Esophagus (tissue), 2 donors: ENCODE data around the gene CNTNAP3. TPM values are rescaled to one million over a fixed set of nuclear protein-coding genes. Genes with fewer than 3 reads are reported as not detected.
"Not testable (repeated sequence)": the region's sequence is repeated elsewhere in the genome, so short reads cannot be mapped to it uniquely, and the experiment has no call there.

Experiments used
- H3K27ac ChIP-seq, 2 donors: one replicate each; pipeline ENCODE4 v1.5.1; 2013; ENCODE audit warnings: low read depth in 2 of 2, mild to moderate bottlenecking in 2 of 2, inconsistent platforms in 1 of 2, low read length in 1 of 2, moderate library complexity in 1 of 2
- H3K27me3 ChIP-seq, 2 donors: one replicate each; pipeline ENCODE4 v1.6.1; 2013; ENCODE audit warnings: low read length in 2 of 2, control low read depth in 1 of 2, mild to moderate bottlenecking in 1 of 2; ENCODE audit not compliant: insufficient read depth in 2 of 2, control insufficient read depth in 1 of 2
- H3K36me3 ChIP-seq, 2 donors: one replicate each; pipeline ENCODE4 v1.6.1; 2013; ENCODE audit warnings: low read length in 1 of 2; ENCODE audit not compliant: control insufficient read depth in 2 of 2, insufficient read depth in 2 of 2
- H3K4me1 ChIP-seq, 2 donors: one replicate each; pipeline ENCODE4 v1.6.1; 2013; ENCODE audit warnings: low read length in 1 of 2; ENCODE audit not compliant: control insufficient read depth in 2 of 2, insufficient read depth in 2 of 2
- H3K4me3 ChIP-seq, 2 donors: one replicate each; pipeline ENCODE4 v1.5.1; 2013; ENCODE audit warnings: low read length in 2 of 2, mild to moderate bottlenecking in 2 of 2, low read depth in 1 of 2, moderate library complexity in 1 of 2
- H3K9me3 ChIP-seq, 2 donors: one replicate each; pipeline ENCODE4 v1.6.1; 2013; ENCODE audit warnings: mild to moderate bottlenecking in 2 of 2, low read depth in 1 of 2, low read length in 1 of 2, moderate library complexity in 1 of 2; ENCODE audit not compliant: control insufficient read depth in 2 of 2, insufficient read depth in 1 of 2
- WGBS, 2 donors: extraction: QIAGEN DNeasy Blood & Tissue Kit; methylation state at CpG; one replicate each; pipeline ENCODE4 v1.1.7; 2013; 5-methylcytosine and 5-hydroxymethylcytosine counted together
- polyA plus RNA-seq, 2 donors: library from polyadenylated mRNA; stranded (reverse); fragments of 200-250 nt; gene quantifications; one replicate each; pipeline ENCODE4 v1.2.3, GENCODE V29; 2013
- donor health status: healthy with polysubstance abuse.
- donor health status: Bipolar disorder and iron deficiency.

CNTNAP3 gene
- 1 to 10 TPM; 4.5 to 5.2 TPM for polyA plus RNA-seq

- Histone ChIP-seq H3K4me3 (peak within 1 kb of the TSS in 1 of 2 donors; percentile 19), H3K27ac (peak within 1 kb of the TSS in 1 of 2 donors; percentile 22)
- not testable (repeated sequence) for H3K9me3 ChIP-seq, H3K4me1 ChIP-seq, H3K27me3 ChIP-seq, H3K36me3 ChIP-seq
- no CpG with 5 or more reads among the region's 42 CpGs for WGBS, 2 donors
Observed at GRCh38 chr9:39287980-39288379, at the start of gene CNTNAP3. CNTNAP3 (minus strand) TSS chr9:39288167; CDS start chr9:39288064, 103 bp downstream.

GRCh38 chr9:39279995-39280394 lies 8.0 kb downstream of the CNTNAP3 start:
- WGBS, 2 donors, result no CpG with 5 or more reads among the region's 4 CpGs
- H3K4me3 ChIP-seq, H3K4me1 ChIP-seq, H3K27me3 ChIP-seq, H3K36me3 ChIP-seq, H3K27ac ChIP-seq, H3K9me3 ChIP-seq: not testable (repeated sequence)

- H3K36me3 ChIP-seq, H3K9me3 ChIP-seq, H3K27ac ChIP-seq, H3K27me3 ChIP-seq, H3K4me3 ChIP-seq, H3K4me1 ChIP-seq: not testable (repeated sequence)
- WGBS, 2 donors, result no CpG with 5 or more reads among the region's 4 CpGs
Observed at GRCh38 chr9:39242513-39242912, 45.5 kb downstream of the CNTNAP3 start.

- H3K9me3 ChIP-seq, H3K36me3 ChIP-seq, H3K4me3 ChIP-seq, H3K27me3 ChIP-seq, H3K4me1 ChIP-seq, H3K27ac ChIP-seq: not testable (repeated sequence)
- no CpG with 5 or more reads among the region's 12 CpGs for WGBS, 2 donors
Observed at GRCh38 chr9:39232130-39232991, 55.6 kb downstream of the CNTNAP3 start.

GRCh38 chr9:39215976-39216375 lies 72.0 kb downstream of the CNTNAP3 start:
- H3K4me1 ChIP-seq, H3K9me3 ChIP-seq, H3K27me3 ChIP-seq, H3K27ac ChIP-seq, H3K4me3 ChIP-seq, H3K36me3 ChIP-seq: not testable (repeated sequence)
- WGBS, 2 donors, result no CpG with 5 or more reads among the region's 1 CpG

- H3K4me1 ChIP-seq, H3K36me3 ChIP-seq, H3K27me3 ChIP-seq, H3K9me3 ChIP-seq, H3K27ac ChIP-seq, H3K4me3 ChIP-seq: not testable (repeated sequence)
- WGBS, 2 donors, result no CpG with 5 or more reads among the region's 3 CpGs
Observed at GRCh38 chr9:39209773-39210172, 78.2 kb downstream of the CNTNAP3 start.

GRCh38 chr9:39206643-39207042 lies 81.3 kb downstream of the CNTNAP3 start:
- not testable (repeated sequence) for H3K4me3 ChIP-seq, H3K4me1 ChIP-seq, H3K27me3 ChIP-seq, H3K36me3 ChIP-seq, H3K27ac ChIP-seq, H3K9me3 ChIP-seq
- WGBS, 2 donors, result no CpG with 5 or more reads among the region's 6 CpGs

- not testable (repeated sequence) for H3K36me3 ChIP-seq, H3K4me3 ChIP-seq, H3K27ac ChIP-seq, H3K4me1 ChIP-seq, H3K9me3 ChIP-seq, H3K27me3 ChIP-seq
- WGBS, 2 donors, result no CpG with 5 or more reads among the region's 4 CpGs
Observed at GRCh38 chr9:39205842-39206241, 82.1 kb downstream of the CNTNAP3 start.

- H3K4me3 ChIP-seq, H3K27ac ChIP-seq, H3K36me3 ChIP-seq, H3K27me3 ChIP-seq, H3K9me3 ChIP-seq, H3K4me1 ChIP-seq: not testable (repeated sequence)
Observed at GRCh38 chr9:39200412-39200811, 87.6 kb downstream of the CNTNAP3 start.

- not testable (repeated sequence) for H3K4me1 ChIP-seq, H3K36me3 ChIP-seq, H3K27me3 ChIP-seq, H3K9me3 ChIP-seq, H3K4me3 ChIP-seq, H3K27ac ChIP-seq
- no CpG with 5 or more reads among the region's 7 CpGs for WGBS, 2 donors
Observed at GRCh38 chr9:39198000-39198709, 89.8 kb downstream of the CNTNAP3 start.
